Upper lobe of right lung (tissue), 1 donor: ENCODE data around the gene GLG1. TPM values are rescaled to one million over a fixed set of nuclear protein-coding genes. Genes with fewer than 3 reads are reported as not detected.

Experiments used
- ATAC-seq: fragments of 200-7000 bp; cut with Tn5 transposase; one replicate; pipeline ENCODE4 v1.9.1; 2020; ENCODE audit warnings: mild to moderate bottlenecking, moderate library complexity
- DNase-seq: peaks from one replicate; pipeline ENCODE4 v3.0.0-alpha.2; 2020
- H3K27ac ChIP-seq: fragments of 200-600 bp; one replicate; pipeline ENCODE4 v1.8.0; 2022
- H3K27me3 ChIP-seq: fragments of 200-600 bp; one replicate; pipeline ENCODE4 v1.8.0; 2022; ENCODE audit warnings: mild to moderate bottlenecking
- H3K36me3 ChIP-seq: fragments of 200-600 bp; one replicate; pipeline ENCODE4 v1.8.0; 2022
- H3K4me1 ChIP-seq: fragments of 200-600 bp; one replicate; pipeline ENCODE4 v1.8.0; 2022
- H3K4me3 ChIP-seq: fragments of 200-600 bp; one replicate; pipeline ENCODE4 v1.8.0; 2022; ENCODE audit warnings: mild to moderate bottlenecking
- H3K9me3 ChIP-seq: fragments of 200-600 bp; one replicate; pipeline ENCODE4 v1.8.0; 2022
- intact Hi-C: fragments of 100-400 bp; cut with DNase I; formaldehyde crosslinking; loops from one replicate; pipeline ENCODE4 v1.11.0; 2022
- total RNA-seq: library from RNA; stranded (reverse); fragmentation: NEBNext Ultra II Directional; extraction: Animal tissue kit (Norgen Biotek cat#: 25700); gene quantifications from one replicate; pipeline ENCODE4 v1.2.1, GENCODE V29; 2021
- TF ChIP-seq, protein P1 (sequence below): fragments of 200-600 bp; IDR thresholded peaks from one replicate; pipeline ENCODE4 v1.8.0; 2022; ENCODE audit warnings: antibody characterized with exemption
- donor health status: DM: no; HTN: yes; CAD: no; lungs with severe emphysema.

The GLG1 gene
- total RNA-seq, 1 donor from 2014 or later, result 112 TPM

DNA sequence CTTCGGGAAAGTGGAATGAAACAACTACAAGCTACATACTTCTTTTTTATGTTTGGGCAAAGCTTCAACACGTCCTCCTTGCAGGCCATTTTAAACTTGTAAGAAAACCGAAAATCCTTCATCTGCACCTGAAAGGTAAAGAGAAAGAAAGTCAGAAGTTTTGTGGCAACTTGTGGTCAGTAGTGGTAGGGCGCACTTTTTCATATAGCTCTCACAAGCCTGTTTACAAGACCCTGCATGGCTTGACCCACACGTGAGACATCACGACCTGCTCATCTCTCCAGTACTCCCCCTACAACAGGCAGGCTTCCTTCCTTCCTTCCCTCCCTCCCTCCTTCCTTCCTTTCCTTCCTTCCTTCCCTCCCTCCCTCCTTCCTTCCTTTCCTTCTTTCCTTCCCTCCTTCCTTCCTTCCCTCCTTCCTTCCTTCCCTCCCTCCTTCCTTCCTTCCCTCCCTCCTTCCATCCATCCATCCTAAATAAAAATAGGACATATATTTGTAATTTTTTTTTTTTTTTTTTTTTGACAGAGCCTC, 136.9 kb downstream of the GLG1 start:
- ATAC-seq (no peak), DNase-seq (no peak)
- H3K27me3 ChIP-seq, result no peaks in the 10 kb centered on the region
- intact Hi-C loops, result no loop called here
- no peak overlapping the region for H3K4me3 ChIP-seq
- no peak overlapping the region for H3K27ac ChIP-seq
- peaks cover 92% of the 10 kb centered on the region for H3K36me3 ChIP-seq
- H3K4me1 ChIP-seq, result no peaks in the 10 kb centered on the region
- TF ChIP-seq, protein P1, sequence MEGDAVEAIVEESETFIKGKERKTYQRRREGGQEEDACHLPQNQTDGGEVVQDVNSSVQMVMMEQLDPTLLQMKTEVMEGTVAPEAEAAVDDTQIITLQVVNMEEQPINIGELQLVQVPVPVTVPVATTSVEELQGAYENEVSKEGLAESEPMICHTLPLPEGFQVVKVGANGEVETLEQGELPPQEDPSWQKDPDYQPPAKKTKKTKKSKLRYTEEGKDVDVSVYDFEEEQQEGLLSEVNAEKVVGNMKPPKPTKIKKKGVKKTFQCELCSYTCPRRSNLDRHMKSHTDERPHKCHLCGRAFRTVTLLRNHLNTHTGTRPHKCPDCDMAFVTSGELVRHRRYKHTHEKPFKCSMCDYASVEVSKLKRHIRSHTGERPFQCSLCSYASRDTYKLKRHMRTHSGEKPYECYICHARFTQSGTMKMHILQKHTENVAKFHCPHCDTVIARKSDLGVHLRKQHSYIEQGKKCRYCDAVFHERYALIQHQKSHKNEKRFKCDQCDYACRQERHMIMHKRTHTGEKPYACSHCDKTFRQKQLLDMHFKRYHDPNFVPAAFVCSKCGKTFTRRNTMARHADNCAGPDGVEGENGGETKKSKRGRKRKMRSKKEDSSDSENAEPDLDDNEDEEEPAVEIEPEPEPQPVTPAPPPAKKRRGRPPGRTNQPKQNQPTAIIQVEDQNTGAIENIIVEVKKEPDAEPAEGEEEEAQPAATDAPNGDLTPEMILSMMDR, result no peak
- H3K9me3 ChIP-seq, result no peaks in the 10 kb centered on the region

DNA sequence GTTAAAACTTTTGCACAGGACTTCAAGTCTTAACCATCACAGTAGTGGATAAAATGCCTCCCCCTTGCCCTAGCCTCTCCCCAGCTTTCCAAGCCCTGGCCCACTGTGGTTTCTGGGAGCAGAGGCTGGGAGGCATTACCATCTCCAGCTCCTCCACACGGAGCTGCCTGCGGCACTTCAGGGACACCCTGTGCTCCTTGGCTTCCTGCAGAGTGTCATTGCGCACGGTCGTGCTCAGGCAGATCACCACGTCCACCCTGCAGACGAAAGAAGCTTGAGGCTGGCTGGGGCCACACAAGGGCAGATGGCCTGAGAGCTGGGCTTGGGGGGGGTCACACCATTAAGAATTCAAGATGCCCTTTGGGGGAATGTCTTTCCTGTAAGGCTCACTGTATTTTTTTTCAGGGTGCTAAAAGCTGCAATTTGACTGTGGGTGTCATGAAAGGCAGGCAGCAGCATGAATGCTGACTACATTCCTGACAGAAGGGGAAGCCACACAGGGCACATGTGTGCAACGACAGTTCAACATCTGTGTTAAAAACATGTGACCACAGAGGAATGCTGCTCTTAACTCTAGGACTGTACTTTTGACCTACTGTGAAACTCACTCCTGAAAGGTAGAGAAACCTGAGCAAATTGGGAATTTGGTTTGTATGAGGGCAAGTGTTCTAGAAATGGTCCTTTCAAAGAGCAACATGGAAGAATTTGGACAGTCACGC, 137.9 kb downstream of the GLG1 start:
- H3K27ac ChIP-seq, result no peak overlapping the region
- TF ChIP-seq, protein P1, result no peak
- intact Hi-C loops, result no loop called here
- H3K4me1 ChIP-seq, result no peaks in the 10 kb centered on the region
- no peaks in the 10 kb centered on the region for H3K9me3 ChIP-seq
- H3K36me3 ChIP-seq, result peaks cover 92% of the 10 kb centered on the region
- ATAC-seq (no peak), DNase-seq (no peak)
- no peaks in the 10 kb centered on the region for H3K27me3 ChIP-seq
- H3K4me3 ChIP-seq, result no peak overlapping the region

DNA sequence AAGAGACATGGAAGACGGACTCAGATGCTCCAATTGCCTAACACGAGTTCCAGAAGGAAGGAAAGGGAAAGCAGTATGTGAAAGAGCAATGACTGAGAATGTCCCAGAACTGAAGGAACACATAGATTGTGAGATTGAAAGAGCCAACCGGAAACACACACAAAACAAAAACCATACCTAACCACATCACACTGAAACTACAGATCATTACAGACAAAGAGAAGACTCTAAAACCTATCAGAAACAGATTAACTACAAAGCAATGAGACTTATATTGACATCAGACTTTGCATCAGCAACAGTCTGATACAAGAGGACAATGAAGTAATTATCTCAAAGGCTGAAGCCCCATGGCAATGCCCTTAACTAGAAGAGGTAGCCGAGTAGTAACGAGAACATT, 140.0 kb downstream of the GLG1 start:
- ATAC-seq (no peak), DNase-seq (no peak)
- intact Hi-C loops, result no loop called here
- Histone ChIP-seq H3K36me3 (peaks cover 96% of the 10 kb centered on the region), H3K4me1 (no peaks in the 10 kb centered on the region), H3K9me3 (no peaks in the 10 kb centered on the region), H3K4me3 (no peak overlapping the region), H3K27ac (no peak overlapping the region), H3K27me3 (no peaks in the 10 kb centered on the region)
- TF ChIP-seq, protein P1, result no peak

DNA sequence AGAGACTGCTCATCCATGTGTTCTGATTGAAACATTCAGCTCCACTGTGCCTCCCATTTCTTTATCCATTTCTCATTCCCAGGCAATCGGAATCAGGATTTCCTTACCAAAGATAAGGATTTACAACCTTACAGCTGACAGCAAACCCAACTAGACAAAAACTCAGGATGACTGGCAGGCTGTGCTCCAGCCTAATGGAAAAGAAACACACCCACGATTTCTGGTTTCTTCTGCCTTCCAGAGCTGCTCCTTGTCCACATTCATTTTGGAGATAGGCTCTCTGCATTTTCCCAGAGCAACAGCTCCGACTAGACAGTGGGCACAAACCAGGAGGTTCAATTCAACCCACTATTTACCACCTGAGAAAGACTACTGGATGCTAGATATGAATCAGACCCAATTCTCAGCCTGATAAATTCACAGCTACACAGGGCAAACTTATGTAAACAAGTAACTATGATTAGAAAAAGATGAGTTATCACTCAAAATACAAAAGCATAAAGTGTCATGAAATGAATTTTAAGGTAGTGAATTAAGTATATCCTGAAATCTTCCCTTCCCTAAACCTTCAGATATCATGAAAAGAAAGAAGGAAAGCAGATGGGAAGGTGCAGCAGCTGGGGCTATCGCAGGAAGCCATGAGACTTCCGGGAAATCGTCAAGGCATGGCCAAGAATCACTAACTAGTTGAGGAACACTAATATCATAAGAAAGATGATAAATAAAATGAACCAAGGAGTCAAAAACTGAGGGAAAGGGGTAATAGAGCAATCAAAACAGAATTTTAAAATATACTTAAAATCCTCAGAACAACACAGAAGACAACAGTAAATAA, 140.8 kb downstream of the GLG1 start:
- intact Hi-C loops, result no loop called here

DNA sequence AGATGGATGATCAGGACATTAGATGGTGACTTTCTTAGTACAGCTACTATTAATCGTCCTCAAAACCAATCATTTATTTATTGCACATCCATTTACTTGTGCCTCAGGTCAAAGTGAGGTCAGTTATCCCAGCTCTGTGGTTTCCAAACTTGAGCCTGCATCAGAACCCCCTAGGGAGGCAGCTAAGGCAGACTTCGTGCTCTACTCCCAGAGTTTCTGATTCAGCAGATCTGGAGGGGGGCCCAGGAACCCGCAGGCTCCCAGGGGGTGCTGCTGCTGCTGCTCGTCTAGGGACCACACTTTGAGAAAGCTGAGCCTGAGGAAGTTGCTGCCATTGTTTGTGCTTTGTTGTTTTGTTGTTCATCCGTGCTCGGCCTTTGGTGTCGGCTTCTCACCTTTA, 141.6 kb downstream of the GLG1 start:
- no peak for DNase-seq
- no peak overlapping the region for H3K27ac ChIP-seq
- H3K27me3 ChIP-seq, result no peaks in the 10 kb centered on the region
- H3K4me3 ChIP-seq, result no peak overlapping the region
- no peaks in the 10 kb centered on the region for H3K4me1 ChIP-seq
- TF ChIP-seq, protein P1, result no peak
- no peak for ATAC-seq
- no peaks in the 10 kb centered on the region for H3K9me3 ChIP-seq
- intact Hi-C loops, result no loop called here
- peaks cover 85% of the 10 kb centered on the region for H3K36me3 ChIP-seq

More for the DNA sequence above, 140.8 kb downstream of the GLG1 start:
- peaks cover 92% of the 10 kb centered on the region for H3K36me3 ChIP-seq
- H3K4me3 ChIP-seq, result no peak overlapping the region
- DNase-seq (no peak), ATAC-seq (no peak)
- H3K4me1 ChIP-seq, result no peaks in the 10 kb centered on the region
- TF ChIP-seq, protein P1, result no peak
- H3K9me3 ChIP-seq, result no peaks in the 10 kb centered on the region
- no peak overlapping the region for H3K27ac ChIP-seq
- H3K27me3 ChIP-seq, result no peaks in the 10 kb centered on the region
